GM12891 (cell line): Measurements from ENCODE around the gene UBAP1.

Source experiments
- POLR2A ChIP-seq: IDR thresholded peaks from 2 replicates; pipeline ENCODE4 v1.6.1; 2011; ENCODE audit warnings: low read depth, low read length, control low read depth
- TAF1 ChIP-seq: IDR thresholded peaks from 2 replicates; pipeline ENCODE4 v1.6.1; 2011; ENCODE audit warnings: low read depth, low read length, control low read depth

DNA sequence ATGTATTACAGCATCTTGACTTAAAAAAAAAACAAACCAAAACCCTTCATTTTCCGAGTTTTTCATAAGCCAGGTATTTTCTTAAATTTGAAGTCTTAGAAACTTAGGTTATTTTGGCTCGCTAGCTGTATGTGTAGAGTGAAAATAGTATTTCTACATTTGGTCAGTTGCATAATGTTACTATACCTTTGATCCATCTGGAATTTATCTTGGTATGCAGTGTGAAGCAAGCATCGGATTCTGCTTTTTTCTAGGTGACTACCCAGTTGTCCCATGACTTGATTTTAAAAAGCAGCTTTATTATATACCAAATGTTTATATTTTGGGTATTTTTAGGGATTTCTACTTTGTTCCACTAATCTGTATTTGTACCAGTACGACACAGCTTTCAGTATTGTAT lies 27.7 kb downstream of the UBAP1 start:
- TF ChIP-seq POLR2A (no peak), TAF1 (no peak)
